Measurements from ENCODE around the gene CELF6. TPM values are rescaled to one million over a fixed set of nuclear protein-coding genes. Genes with fewer than 3 reads are reported as not detected.

The CELF6 gene
- total RNA-seq, 3 donors from 2014 or later = 2.6 to 3.5 (median 2.9) TPM

DNA sequence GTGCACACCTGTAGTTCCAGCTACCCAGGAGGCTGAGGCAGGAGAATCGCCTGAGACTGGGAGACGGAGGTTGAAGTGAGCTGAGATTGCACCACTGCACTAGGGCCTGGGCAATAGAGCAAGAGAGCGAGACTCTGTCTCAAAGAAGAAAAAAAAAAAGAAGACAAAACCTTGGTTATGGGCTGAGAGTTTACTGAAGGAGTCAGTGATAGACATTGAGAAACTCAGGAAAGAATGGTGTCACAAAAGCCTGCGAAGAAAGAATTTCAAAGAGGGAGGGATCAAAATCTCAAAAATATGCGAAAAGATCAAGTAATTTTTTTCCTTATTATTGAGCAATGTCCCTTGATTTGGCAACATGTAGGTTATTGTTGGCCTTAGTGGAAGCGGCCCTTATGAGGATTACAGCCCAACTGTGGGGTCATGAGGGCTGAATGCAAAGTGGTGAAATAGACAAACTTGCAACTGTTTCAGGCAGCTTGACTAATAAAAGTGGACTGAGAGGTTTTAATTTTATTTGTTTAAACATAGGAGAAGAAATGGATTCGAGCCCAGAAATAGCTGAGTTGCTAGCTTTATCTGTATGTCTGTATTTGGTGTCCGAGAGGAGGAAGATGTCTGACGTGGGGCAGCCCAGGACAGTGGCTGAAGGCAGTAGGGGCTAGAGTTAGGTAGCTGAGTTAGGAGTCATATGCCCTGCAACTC, 18.8 kb upstream of the CELF6 start:
- Histone ChIP-seq H3K9me3 (no peaks in the 10 kb centered on the region), H3K36me3 (peaks cover 5% of the 10 kb centered on the region), H3K4me1 (no peaks in the 10 kb centered on the region), H3K4me3 (no peak overlapping the region), H3K27me3 (no peaks in the 10 kb centered on the region), H3K27ac (peak overlapping the region in 1 of 2 donors; percentile 91)
- TF ChIP-seq POLR2A (IDR thresholded peaks at IDR 0.05) (no peak), POLR2AphosphoS5 (IDR thresholded peaks at IDR 0.05) (no peak)
- TF ChIP-seq, protein P1, sequence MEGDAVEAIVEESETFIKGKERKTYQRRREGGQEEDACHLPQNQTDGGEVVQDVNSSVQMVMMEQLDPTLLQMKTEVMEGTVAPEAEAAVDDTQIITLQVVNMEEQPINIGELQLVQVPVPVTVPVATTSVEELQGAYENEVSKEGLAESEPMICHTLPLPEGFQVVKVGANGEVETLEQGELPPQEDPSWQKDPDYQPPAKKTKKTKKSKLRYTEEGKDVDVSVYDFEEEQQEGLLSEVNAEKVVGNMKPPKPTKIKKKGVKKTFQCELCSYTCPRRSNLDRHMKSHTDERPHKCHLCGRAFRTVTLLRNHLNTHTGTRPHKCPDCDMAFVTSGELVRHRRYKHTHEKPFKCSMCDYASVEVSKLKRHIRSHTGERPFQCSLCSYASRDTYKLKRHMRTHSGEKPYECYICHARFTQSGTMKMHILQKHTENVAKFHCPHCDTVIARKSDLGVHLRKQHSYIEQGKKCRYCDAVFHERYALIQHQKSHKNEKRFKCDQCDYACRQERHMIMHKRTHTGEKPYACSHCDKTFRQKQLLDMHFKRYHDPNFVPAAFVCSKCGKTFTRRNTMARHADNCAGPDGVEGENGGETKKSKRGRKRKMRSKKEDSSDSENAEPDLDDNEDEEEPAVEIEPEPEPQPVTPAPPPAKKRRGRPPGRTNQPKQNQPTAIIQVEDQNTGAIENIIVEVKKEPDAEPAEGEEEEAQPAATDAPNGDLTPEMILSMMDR (IDR thresholded peaks at IDR 0.05) = no peak
- no peak for DNase-seq (ENCODE audit: low spot score in 2 of 2)
- intact Hi-C loops (cut with DNase I; ENCODE audit: low total_unique reads) = no loop called here

DNA sequence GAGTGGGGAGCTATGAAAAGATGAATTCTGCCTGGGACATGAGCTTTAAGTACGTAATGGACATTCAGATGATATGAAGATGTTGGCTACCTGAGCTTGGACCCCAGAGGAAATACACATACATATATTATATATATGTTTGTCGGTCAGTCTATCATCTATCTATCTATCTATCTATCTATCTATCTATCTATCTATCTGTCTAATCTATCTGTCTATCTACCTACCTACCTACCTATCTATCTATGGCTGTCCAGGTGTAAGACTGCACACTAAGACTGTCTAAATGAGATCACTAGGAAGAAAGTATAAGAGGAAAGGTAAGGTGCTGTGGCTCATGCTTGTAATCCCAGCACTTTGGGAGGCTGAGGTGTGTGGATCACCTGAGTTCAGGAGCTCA, 18.2 kb upstream of the CELF6 start:
- peak overlapping the region in 1 of 2 donors; percentile 64 for H3K27ac ChIP-seq
- DNase-seq (ENCODE audit: low spot score in 2 of 2) = no peak
- H3K27me3 ChIP-seq = no peaks in the 10 kb centered on the region
- H3K9me3 ChIP-seq = no peaks in the 10 kb centered on the region
- no peak for TF ChIP-seq POLR2AphosphoS5 (IDR thresholded peaks at IDR 0.05)
- TF ChIP-seq, protein P1 (IDR thresholded peaks at IDR 0.05) = no peak
- TF ChIP-seq POLR2A (IDR thresholded peaks at IDR 0.05) = no peak
- intact Hi-C loops (cut with DNase I; ENCODE audit: low total_unique reads) = no loop called here
- H3K4me1 ChIP-seq = no peaks in the 10 kb centered on the region
- no peak overlapping the region for H3K4me3 ChIP-seq
- H3K36me3 ChIP-seq = no peaks in the 10 kb centered on the region

DNA sequence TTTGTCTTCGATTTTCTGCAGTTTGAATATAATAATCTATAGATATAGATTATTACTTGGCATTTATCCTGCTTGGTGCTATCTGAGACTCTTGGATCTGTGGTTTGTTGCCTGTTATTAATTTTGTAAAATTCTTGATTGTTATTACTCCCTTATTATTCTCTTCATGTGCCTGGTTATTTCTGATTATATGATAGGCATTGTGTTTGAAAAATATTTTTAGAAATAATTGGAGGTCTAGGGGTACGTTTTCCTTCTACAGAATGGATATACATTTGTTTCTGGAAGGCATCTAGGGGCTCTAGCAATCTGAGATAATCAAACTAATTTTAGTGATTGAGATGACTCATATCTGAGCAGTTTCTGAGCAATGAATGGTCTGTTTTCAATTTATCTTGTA, 14.9 kb upstream of the CELF6 start:
- intact Hi-C loops (cut with DNase I; ENCODE audit: low total_unique reads) = no loop called here
- DNase-seq (ENCODE audit: low spot score in 2 of 2) = no peak
- TF ChIP-seq, protein P1 (IDR thresholded peaks at IDR 0.05) = no peak
- TF ChIP-seq POLR2AphosphoS5 (IDR thresholded peaks at IDR 0.05) (no peak), POLR2A (IDR thresholded peaks at IDR 0.05) (no peak)
- Histone ChIP-seq H3K9me3 (no peaks in the 10 kb centered on the region), H3K27me3 (no peaks in the 10 kb centered on the region), H3K4me3 (no peak overlapping the region), H3K4me1 (no peaks in the 10 kb centered on the region), H3K36me3 (no peaks in the 10 kb centered on the region), H3K27ac (no peak overlapping the region)

DNA sequence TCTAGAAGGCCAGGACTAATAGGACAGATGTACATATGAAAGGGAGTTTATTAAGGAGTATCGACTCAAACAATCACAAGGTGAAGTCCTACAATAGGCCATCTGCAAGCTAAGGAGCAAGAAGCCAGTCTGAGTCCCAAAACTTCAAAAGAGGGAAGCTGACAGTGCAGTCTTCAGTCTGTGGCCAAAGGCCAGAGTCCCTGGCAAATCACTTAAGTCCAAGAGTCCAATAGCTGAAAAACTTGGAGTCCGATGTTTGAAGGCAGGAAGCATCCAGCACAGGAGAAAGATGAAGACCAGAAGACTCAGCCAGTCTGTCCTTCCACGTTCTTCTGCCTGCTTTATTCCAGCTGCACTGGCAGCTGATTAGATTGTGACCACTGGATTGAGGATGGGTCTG, 11.1 kb upstream of the CELF6 start:
- Histone ChIP-seq H3K36me3 (no peaks in the 10 kb centered on the region), H3K27ac (no peak overlapping the region), H3K9me3 (no peaks in the 10 kb centered on the region), H3K4me1 (no peaks in the 10 kb centered on the region), H3K27me3 (no peaks in the 10 kb centered on the region), H3K4me3 (no peak overlapping the region)
- TF ChIP-seq POLR2A (IDR thresholded peaks at IDR 0.05) (no peak), POLR2AphosphoS5 (IDR thresholded peaks at IDR 0.05) (no peak)
- TF ChIP-seq, protein P1 (IDR thresholded peaks at IDR 0.05) = no peak
- intact Hi-C loops (cut with DNase I; ENCODE audit: low total_unique reads) = no loop called here
- DNase-seq (ENCODE audit: low spot score in 2 of 2) = no peak

DNA sequence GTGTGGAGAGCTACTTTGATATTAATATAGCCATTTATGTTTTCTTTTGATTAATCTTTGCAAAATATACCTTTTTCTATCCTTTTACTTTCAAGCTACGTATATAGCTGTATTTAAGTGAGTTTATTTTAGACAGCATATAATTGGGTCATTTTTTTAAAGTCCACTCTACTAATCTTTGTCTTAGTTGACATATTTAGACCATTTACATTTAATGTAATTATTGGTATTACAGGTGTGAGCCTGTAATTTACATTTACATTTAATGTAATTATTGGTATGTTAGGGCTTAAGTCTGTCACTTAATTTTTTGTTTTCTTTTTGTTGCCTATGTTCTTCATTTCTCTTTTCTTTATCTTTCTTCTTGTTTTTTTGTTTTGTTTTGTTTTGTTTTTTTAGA, 3.8 kb upstream of the CELF6 start:
- H3K27me3 ChIP-seq = no peaks in the 10 kb centered on the region
- peaks cover 0 to 4% of the 10 kb centered on the region in 2 donors for H3K9me3 ChIP-seq
- intact Hi-C loops (cut with DNase I; ENCODE audit: low total_unique reads) = no loop called here
- no peak overlapping the region for H3K27ac ChIP-seq
- DNase-seq (ENCODE audit: low spot score in 2 of 2) = no peak
- no peaks in the 10 kb centered on the region for H3K4me1 ChIP-seq
- no peaks in the 10 kb centered on the region for H3K36me3 ChIP-seq
- no peak overlapping the region for H3K4me3 ChIP-seq
- TF ChIP-seq POLR2AphosphoS5 (IDR thresholded peaks at IDR 0.05) (no peak), POLR2A (IDR thresholded peaks at IDR 0.05) (no peak)
- TF ChIP-seq, protein P1 (IDR thresholded peaks at IDR 0.05) = no peak
